Measurements from ENCODE around the gene TCEANC2.

DNA sequence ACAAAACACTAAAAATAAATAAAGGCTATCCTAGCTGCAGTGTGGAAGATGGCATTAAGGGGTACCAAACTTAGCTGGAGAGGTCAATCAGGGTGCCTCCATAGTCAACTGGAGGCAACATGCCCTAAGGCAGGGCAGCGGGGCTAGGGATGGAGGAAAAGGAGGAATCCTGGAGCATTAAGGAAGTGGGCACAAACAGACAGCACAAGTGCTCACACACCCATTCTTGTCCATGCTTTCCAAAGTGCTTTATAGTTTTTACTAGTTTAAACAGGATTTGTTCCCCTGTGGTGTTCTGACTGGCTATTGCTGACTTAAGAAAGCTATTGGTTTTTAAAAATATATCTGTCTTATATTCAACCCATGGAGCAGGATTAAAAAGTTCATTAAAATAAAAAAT, 33.3 kb downstream of the TCEANC2 start:
- TF ChIP-seq EZH2 (IDR thresholded peaks at IDR 0.05; ENCODE audit: low read depth, unreplicated experiment), result no peak
- TF ChIP-seq, protein P1, sequence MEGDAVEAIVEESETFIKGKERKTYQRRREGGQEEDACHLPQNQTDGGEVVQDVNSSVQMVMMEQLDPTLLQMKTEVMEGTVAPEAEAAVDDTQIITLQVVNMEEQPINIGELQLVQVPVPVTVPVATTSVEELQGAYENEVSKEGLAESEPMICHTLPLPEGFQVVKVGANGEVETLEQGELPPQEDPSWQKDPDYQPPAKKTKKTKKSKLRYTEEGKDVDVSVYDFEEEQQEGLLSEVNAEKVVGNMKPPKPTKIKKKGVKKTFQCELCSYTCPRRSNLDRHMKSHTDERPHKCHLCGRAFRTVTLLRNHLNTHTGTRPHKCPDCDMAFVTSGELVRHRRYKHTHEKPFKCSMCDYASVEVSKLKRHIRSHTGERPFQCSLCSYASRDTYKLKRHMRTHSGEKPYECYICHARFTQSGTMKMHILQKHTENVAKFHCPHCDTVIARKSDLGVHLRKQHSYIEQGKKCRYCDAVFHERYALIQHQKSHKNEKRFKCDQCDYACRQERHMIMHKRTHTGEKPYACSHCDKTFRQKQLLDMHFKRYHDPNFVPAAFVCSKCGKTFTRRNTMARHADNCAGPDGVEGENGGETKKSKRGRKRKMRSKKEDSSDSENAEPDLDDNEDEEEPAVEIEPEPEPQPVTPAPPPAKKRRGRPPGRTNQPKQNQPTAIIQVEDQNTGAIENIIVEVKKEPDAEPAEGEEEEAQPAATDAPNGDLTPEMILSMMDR (conservative IDR thresholded peaks at IDR 0.05; ENCODE audit: low read depth in 2 of 2), result no peak
- no peak for TF ChIP-seq POLR2AphosphoS5 (IDR thresholded peaks at IDR 0.05; ENCODE audit: low read depth)
- no peak for TF ChIP-seq EZH2phosphoT487 (IDR thresholded peaks at IDR 0.05; ENCODE audit: unreplicated experiment)
- TF ChIP-seq, protein P2, sequence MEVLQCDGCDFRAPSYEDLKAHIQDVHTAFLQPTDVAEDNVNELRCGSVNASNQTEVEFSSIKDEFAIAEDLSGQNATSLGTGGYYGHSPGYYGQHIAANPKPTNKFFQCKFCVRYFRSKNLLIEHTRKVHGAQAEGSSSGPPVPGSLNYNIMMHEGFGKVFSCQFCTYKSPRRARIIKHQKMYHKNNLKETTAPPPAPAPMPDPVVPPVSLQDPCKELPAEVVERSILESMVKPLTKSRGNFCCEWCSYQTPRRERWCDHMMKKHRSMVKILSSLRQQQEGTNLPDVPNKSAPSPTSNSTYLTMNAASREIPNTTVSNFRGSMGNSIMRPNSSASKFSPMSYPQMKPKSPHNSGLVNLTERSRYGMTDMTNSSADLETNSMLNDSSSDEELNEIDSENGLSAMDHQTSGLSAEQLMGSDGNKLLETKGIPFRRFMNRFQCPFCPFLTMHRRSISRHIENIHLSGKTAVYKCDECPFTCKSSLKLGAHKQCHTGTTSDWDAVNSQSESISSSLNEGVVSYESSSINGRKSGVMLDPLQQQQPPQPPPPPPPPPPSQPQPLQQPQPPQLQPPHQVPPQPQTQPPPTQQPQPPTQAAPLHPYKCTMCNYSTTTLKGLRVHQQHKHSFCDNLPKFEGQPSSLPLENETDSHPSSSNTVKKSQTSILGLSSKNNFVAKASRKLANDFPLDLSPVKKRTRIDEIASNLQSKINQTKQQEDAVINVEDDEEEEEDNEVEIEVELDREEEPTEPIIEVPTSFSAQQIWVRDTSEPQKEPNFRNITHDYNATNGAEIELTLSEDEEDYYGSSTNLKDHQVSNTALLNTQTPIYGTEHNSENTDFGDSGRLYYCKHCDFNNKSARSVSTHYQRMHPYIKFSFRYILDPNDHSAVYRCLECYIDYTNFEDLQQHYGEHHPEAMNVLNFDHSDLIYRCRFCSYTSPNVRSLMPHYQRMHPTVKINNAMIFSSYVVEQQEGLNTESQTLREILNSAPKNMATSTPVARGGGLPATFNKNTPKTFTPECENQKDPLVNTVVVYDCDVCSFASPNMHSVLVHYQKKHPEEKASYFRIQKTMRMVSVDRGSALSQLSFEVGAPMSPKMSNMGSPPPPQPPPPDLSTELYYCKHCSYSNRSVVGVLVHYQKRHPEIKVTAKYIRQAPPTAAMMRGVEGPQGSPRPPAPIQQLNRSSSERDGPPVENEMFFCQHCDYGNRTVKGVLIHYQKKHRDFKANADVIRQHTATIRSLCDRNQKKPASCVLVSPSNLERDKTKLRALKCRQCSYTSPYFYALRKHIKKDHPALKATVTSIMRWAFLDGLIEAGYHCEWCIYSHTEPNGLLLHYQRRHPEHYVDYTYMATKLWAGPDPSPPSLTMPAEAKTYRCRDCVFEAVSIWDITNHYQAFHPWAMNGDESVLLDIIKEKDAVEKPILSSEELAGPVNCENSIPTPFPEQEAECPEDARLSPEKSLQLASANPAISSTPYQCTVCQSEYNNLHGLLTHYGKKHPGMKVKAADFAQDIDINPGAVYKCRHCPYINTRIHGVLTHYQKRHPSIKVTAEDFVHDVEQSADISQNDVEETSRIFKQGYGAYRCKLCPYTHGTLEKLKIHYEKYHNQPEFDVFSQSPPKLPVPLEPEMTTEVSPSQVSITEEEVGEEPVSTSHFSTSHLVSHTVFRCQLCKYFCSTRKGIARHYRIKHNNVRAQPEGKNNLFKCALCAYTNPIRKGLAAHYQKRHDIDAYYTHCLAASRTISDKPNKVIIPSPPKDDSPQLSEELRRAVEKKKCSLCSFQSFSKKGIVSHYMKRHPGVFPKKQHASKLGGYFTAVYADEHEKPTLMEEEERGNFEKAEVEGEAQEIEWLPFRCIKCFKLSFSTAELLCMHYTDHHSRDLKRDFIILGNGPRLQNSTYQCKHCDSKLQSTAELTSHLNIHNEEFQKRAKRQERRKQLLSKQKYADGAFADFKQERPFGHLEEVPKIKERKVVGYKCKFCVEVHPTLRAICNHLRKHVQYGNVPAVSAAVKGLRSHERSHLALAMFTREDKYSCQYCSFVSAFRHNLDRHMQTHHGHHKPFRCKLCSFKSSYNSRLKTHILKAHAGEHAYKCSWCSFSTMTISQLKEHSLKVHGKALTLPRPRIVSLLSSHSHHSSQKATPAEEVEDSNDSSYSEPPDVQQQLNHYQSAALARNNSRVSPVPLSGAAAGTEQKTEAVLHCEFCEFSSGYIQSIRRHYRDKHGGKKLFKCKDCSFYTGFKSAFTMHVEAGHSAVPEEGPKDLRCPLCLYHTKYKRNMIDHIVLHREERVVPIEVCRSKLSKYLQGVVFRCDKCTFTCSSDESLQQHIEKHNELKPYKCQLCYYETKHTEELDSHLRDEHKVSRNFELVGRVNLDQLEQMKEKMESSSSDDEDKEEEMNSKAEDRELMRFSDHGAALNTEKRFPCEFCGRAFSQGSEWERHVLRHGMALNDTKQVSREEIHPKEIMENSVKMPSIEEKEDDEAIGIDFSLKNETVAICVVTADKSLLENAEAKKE (CRISPR knock-in tag; IDR thresholded peaks at IDR 0.05), result no peak
- no peak for TF ChIP-seq ZNF331 (CRISPR knock-in tag; IDR thresholded peaks at IDR 0.05; ENCODE audit: low read depth)
- no peak for TF ChIP-seq JUNB (IDR thresholded peaks at IDR 0.05; ENCODE audit: unreplicated experiment)
